Epithelial cell of esophagus (primary cell): ENCODE measurements around the gene UTP3.
"Not testable (repeated sequence)": the region's sequence is repeated elsewhere in the genome, so short reads cannot be mapped to it uniquely, and the experiment has no call there.

Experiments used
- DNase-seq: peaks from one replicate; pipeline ENCODE4 v3.0.0; 2010; ENCODE audit warnings: low read depth
- H3K4me3 ChIP-seq: 2 replicates; pipeline ENCODE4 v1.5.1; 2011; ENCODE audit warnings: mild to moderate bottlenecking, low read length, control low read depth
- CTCF ChIP-seq: IDR thresholded peaks from 2 replicates; pipeline ENCODE4 v1.5.1; 2011; ENCODE audit warnings: low read depth, mild to moderate bottlenecking, low read length, control low read depth, inconsistent platforms; ENCODE audit not compliant: insufficient read depth; ENCODE audit errors: missing control alignments

UTP3 gene

GRCh38 chr4:70734168-70734954 is 46.0 kb downstream of the UTP3 start:
- DNase-seq: peak; percentile 64

DNA sequence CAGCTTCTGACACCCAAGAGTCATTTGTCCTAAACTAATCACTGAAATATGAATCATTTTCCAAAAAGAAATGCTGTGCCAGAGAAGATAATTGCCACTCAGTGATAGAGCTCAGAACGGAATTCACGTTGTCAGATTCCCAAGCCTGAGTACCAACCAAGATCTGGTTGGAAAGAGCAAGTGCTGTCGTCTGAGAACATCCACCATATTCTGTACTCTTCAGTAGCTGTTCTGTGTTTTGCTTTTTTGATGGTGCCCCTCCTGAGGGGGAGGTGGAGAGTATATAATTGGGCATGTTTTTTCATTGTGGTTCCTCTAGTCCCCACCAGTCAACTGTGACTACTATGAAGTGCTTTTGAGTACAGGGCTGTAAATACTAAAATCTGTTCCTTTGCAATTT is 46.6 kb downstream of the UTP3 start:
- DNase-seq: no peak
- H3K4me3 ChIP-seq: peak overlapping the region; percentile 44
- TF ChIP-seq CTCF: no peak

More at GRCh38 chr4:70734168-70734954, 46.0 kb downstream of the UTP3 start:
- TF ChIP-seq CTCF: no peak
- H3K4me3 ChIP-seq: peak overlapping the region; percentile 44

- peak; percentile 47 for DNase-seq
- not testable (repeated sequence) for H3K4me3 ChIP-seq
Observed at GRCh38 chr4:70735915-70736314, 47.6 kb downstream of the UTP3 start.

- DNase-seq: no peak
- H3K4me3 ChIP-seq: no peak overlapping the region
- TF ChIP-seq CTCF: no peak
Observed at GRCh38 chr4:70737006-70737405, 48.7 kb downstream of the UTP3 start.

- TF ChIP-seq CTCF: no peak
- DNase-seq: no peak
- H3K4me3 ChIP-seq: no peak overlapping the region
Observed at GRCh38 chr4:70737409-70737808, 49.1 kb downstream of the UTP3 start.

DNA sequence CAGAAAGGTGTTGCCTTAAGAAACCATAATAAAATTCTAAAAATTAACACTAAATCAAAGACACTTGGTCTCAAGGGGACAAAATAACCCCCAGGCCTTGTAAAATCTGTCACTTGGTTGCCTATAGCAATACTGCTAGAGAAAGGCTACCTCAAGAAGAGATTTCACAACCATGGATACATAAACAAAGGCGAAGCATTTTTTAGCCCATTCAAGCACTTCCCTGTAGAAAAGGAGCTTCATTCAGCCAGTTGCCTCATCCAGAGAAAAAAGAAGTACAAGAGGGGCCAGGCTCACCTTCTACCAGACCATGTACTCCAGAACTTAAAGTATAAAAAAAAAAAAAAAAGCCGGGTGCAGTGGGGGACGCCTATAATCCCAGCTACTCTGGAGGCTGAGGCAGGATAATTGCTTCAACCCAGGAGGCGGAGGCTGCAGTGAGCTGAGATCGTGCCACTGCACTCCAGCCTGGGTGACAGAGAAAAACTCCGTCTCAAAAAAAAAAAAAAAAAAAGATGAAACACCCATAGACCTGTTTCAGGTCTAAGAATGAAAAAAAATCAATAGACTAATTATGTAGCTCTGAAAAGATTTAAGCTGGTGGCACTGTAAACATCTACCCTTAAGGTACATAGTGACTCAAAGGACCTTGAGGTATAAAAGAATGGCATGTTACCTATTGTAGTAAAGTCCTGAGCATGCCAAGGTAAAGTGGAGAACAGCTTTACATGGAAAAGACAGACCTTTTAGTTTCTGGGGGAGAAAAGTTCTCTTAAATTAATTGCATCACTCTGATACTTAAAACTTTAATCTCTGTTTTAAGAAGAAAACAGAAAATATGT is 51.4 kb downstream of the UTP3 start:
- no peak for TF ChIP-seq CTCF
- DNase-seq: no peak
- no peak overlapping the region for H3K4me3 ChIP-seq
